ENCODE data around the gene TBC1D16.

DNA sequence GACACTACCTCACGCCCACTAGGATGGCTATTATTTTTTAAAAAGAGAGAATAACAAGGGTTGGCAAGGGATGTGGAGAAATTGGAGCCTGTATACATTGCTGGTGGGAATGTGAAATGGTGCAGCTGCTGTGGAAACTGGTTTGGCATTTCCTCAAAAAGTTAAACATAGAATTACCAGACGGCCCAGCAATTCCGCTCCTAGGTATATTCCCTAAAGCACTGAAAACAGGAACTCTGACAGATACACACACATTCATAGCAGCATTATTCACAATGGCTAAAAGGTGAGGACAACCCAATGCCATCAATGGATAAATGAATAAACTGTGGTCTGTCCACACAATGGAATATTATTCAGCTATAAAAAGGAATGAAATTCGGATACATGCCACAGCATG is 136.1 kb downstream of the TBC1D16 start:
- no peak for TF ChIP-seq BCL11A (IDR thresholded peaks at IDR 0.05; ENCODE audit: low read depth, low read length)
- TF ChIP-seq, protein P1, sequence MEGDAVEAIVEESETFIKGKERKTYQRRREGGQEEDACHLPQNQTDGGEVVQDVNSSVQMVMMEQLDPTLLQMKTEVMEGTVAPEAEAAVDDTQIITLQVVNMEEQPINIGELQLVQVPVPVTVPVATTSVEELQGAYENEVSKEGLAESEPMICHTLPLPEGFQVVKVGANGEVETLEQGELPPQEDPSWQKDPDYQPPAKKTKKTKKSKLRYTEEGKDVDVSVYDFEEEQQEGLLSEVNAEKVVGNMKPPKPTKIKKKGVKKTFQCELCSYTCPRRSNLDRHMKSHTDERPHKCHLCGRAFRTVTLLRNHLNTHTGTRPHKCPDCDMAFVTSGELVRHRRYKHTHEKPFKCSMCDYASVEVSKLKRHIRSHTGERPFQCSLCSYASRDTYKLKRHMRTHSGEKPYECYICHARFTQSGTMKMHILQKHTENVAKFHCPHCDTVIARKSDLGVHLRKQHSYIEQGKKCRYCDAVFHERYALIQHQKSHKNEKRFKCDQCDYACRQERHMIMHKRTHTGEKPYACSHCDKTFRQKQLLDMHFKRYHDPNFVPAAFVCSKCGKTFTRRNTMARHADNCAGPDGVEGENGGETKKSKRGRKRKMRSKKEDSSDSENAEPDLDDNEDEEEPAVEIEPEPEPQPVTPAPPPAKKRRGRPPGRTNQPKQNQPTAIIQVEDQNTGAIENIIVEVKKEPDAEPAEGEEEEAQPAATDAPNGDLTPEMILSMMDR (IDR thresholded peaks at IDR 0.05 in 2 of 3, conservative IDR thresholded peaks at IDR 0.05 in 1 of 3; ENCODE audit: control insufficient read depth in 2 of 3, extremely low read depth in 1 of 3, insufficient read depth in 1 of 3, low read depth in 3 of 3, low read length in 3 of 3): no peak
- TF ChIP-seq RAD21 (IDR thresholded peaks at IDR 0.05; ENCODE audit: insufficient read depth, low read depth, low read length): no peak
- TF ChIP-seq POLR2AphosphoS5 (IDR thresholded peaks at IDR 0.05; ENCODE audit: low read length): no peak
- no peak for TF ChIP-seq NFYB (IDR thresholded peaks at IDR 0.05; ENCODE audit: insufficient read depth, low read depth, low read length)
- TF ChIP-seq, protein P2, sequence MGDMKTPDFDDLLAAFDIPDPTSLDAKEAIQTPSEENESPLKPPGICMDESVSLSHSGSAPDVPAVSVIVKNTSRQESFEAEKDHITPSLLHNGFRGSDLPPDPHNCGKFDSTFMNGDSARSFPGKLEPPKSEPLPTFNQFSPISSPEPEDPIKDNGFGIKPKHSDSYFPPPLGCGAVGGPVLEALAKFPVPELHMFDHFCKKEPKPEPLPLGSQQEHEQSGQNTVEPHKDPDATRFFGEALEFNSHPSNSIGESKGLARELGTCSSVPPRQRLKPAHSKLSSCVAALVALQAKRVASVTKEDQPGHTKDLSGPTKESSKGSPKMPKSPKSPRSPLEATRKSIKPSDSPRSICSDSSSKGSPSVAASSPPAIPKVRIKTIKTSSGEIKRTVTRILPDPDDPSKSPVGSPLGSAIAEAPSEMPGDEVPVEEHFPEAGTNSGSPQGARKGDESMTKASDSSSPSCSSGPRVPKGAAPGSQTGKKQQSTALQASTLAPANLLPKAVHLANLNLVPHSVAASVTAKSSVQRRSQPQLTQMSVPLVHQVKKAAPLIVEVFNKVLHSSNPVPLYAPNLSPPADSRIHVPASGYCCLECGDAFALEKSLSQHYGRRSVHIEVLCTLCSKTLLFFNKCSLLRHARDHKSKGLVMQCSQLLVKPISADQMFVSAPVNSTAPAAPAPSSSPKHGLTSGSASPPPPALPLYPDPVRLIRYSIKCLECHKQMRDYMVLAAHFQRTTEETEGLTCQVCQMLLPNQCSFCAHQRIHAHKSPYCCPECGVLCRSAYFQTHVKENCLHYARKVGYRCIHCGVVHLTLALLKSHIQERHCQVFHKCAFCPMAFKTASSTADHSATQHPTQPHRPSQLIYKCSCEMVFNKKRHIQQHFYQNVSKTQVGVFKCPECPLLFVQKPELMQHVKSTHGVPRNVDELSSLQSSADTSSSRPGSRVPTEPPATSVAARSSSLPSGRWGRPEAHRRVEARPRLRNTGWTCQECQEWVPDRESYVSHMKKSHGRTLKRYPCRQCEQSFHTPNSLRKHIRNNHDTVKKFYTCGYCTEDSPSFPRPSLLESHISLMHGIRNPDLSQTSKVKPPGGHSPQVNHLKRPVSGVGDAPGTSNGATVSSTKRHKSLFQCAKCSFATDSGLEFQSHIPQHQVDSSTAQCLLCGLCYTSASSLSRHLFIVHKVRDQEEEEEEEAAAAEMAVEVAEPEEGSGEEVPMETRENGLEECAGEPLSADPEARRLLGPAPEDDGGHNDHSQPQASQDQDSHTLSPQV (IDR thresholded peaks at IDR 0.05): no peak
- no peak for TF ChIP-seq HDAC2 (IDR thresholded peaks at IDR 0.05)
- TF ChIP-seq PBX3 (IDR thresholded peaks at IDR 0.05; ENCODE audit: insufficient replicate concordance, low read depth, low read length): no peak

Data from GM12878 (cell line).